ENCODE measurements around the gene SIDT1.

Gene SIDT1

DNA sequence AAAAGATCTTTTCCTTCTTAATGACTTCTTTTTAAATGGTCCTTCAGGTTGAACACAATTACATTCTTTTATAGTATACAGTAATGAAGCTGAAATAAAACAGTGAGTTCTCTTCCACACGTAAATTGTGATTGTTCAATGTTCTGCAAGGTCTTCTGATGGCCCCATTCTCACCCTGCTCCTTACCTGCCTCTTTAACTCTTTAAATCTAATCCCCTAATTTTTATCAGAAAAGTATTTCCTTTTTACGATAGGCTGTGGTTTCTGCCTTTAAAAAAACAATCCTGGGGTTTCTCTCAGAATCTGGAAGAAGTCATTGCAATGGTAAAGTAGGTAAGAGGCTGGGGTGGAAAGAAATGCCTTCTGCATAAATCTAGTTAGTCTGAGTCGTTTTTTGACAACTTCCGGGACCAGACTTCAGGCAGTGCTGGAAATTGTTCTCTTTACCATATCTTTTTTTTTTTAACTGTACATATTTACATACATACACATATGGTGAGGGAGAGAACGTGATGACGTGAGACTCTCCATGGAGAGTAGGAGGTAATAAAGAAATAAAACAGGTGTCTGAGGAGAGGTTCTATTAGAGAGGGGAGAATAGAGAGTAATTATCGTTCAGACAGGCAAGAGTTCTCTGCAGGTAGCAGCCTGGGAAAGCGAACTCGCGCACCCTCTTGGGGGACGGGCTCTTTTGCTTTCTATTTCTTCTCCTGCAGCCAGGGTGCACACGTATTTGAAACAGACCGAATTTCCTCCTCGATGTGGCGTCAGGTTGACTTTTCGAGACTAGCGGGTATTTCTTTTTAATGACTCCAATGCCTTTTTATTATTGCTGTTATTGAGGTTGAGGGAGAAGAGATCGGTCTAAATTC lies at the start of gene SIDT1:
Gene SIDT1, plus strand, starts transcription at position 730 of the 872 bp plus-strand sequence. CDS start 467 bp downstream, outside the sequence.
- peak; percentile 70 for DNase-seq

DNA sequence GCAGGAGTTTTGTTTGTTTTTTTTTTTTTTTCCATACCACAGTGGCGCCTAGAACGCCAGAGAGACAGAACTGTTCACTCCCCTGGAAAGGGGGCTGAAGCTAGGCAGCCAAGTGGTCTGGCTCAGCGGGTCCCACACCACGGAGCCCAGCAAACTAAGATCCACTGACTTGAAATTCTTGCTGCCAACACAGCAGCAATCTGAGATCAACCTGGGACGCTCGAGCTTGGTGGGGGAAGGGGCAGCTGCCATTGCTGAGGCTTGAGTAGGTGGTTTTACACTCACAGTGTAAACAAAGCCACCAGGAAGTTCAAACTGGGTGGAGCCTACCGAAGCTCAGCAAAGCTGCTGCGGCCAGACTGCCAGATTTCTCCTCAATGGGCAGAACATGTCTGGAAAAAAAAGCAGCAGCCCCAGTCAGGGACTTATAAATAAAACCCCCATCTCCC lies 47.2 kb upstream of the SIDT1 start:
- peak; percentile 12 for DNase-seq

DNA sequence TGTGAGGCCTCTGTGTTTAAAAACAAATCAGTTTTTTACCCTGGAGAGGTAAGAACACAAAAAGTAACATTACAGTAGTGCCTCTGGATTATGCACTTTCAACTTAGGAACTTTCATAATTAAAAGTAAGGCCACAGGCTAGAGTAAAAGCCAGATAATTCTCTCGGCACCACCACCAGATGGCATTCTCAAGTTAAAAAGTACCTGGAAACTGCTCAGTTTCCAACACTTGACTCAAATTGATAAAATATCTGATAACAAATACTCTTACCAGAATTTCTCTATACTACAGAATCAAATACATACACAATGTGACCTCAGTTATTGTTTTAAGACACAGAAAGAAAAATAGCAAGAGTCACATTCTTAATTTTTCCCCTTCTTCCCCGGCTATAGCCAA lies 37.3 kb upstream of the SIDT1 start:
- peak; percentile 26 for DNase-seq

DNA sequence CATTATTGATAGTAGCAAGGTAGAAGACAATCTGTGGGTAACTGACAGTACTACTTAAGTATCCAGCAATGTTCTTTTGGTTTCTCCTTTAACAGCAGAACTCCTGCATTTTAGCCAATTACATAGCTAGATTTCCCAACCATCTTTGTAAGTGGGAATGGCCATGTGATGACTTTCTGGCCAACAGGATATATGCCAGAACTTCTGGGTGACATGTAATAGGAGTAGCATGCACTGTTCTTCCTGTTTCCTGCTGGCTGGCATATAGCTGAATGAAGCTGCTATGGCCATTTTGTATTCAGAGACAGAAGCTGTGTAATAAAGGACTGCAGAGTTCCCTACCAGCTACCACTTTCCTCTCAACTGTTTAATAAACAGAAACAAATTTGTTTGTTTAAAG lies 35.4 kb upstream of the SIDT1 start:
- no peak for DNase-seq

DNA sequence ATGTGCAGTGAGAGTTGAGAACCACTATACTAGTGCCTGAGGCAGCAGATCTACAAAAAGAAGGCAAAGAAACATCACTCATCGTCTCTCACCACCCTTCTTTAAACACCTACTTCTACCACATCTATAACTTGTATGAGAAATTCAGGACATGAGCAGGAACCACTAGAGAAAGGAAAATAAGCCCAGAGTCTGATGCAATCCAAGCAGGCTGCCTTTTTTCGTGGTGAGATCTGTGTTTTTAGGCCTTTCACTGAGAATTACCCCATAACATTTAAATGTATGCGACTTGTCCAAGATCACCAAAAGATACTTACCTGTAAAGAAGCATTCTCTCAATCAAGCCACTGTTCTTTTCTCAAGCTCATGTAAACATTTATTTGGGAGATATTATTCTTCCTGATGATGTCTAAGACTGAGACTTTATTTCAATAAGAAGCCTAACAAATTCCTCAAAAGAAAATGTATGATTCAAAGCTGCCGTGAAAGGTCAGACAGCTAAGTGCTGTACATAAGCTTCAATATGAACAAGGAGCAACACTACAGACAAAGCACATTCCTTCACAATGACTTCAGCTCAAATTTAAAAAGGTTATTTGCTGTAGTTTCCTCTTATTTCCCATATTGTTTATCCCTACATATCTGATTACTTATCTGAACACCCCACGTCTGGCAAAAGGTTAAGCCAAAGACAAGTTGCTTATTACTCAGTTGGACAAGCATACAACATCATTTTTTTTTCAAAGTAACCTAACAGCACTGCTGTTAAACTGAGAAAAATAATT lies 33.9 kb upstream of the SIDT1 start:
- DNase-seq: no peak

DNA sequence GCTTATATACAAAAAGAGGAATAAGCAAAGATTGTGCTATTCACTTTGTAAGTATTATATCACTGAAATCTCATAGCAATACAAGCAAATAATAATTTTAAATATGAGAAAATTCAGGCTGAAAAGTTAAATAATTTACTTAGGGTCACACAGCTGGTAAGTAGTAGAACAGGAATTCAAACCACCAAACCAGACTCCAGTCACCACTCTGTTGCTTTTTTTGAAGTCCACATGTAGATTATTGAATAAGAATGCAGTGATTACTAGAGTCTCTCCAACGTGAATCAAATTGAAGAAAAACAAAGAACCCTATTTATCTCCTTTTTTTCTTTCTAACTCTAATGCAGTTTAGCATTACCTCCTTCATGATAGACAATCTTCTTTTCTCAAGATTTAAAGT lies 33.3 kb upstream of the SIDT1 start:
- DNase-seq: no peak

DNA sequence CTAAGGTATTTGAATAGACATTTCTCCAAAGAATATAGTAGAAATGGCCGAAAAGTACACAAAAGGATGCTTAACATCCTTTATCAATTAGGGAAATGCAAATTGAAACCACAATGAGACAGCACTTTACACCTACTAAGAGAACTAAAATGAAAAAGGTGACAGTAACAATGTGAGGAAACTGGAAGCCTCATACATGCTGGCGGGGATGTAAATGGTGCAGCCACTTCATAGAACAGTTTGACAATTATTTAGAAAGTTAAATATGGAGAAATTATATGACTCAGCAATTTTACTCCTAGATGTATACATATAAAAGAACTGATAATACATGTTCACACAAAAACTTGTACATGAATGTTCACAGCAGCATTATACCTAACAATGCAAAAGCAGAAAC lies 30.8 kb upstream of the SIDT1 start:
- no peak for DNase-seq

DNA sequence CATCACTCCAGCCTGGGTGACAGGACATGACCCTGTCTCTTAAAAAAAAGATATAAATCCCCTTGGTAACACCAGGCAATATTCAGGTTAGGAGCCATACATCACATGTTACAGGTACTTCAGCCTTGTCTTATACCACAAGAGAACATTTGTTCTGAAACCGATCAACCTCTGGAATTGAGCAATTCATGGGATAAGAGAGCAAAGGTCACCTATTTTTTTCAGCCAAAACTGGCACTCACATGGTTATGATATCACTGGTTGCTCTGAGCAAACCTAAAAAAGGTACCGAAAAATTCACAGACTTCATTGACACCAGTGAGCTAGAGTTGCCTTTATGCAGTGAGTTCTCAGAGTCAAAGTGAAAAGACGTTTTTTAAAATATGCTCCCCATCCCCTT lies 26.5 kb upstream of the SIDT1 start:
- DNase-seq: no peak

DNA sequence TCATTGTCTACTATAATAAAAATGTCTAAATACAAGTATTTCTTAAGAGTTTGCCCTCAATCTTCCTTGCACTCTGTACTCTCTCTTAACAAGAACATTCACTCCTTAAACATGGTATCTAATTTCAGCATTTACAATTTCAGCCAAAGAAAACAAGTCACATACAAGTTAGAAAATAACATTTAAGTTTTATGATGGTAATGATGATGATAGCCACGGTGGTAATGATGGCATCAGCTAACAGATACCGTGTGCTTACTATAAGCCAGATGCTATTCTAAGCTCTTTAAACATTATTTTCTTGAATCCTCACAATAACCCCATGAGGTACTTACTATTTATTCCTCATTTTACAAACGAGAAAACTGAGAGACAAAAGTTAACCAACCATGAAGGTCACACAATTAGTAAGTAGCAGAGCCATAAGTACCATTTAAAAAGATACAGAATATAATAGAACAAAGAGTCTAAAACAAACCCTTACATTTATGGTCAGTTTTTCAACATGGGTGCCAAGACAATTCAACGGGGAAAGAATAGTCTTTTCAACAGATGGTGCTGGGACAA lies 24.8 kb upstream of the SIDT1 start:
- no peak for DNase-seq

DNA sequence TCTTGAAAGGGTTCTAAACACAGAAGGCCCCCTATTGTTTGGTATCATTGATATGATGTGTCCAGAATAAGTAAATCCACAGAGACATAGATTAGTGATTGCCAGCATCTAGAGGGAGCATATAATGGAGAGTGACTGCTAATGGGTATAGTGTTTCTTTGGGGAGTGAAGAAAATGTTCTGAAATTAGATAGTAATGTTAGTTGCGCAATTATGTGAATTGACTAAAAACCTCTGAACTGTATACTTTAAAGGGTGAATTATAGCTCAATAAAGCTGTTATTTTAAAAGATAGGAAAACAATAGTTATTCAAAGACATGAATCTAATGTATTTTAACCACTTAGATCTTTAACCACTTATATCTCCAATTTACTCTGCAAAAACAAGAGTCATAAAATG lies 23.4 kb upstream of the SIDT1 start:
- DNase-seq: no peak

DNA sequence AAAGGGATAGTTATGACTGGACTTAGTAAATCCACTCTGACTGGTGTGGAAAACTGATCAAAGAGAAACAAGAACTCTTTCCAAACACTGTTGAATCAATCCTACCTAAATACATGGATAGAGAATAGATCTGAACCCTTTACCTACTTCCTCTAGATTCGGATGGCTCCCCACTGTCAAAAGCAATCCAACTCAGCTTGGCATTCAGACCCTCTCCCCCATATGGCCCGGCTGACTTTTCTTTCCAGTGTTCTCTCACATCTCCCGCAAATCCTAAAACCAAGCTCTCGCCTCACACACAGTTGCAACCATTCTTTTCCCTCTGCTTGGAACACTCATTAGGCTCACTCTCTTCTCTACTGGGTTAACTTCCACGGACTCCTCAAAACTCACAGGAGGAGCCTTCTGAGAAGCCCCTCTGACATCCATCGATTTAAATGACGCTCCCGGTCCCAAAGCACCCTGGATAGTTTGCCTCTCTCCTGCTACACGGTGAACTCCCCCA lies 18.0 kb upstream of the SIDT1 start:
- no peak for DNase-seq

DNA sequence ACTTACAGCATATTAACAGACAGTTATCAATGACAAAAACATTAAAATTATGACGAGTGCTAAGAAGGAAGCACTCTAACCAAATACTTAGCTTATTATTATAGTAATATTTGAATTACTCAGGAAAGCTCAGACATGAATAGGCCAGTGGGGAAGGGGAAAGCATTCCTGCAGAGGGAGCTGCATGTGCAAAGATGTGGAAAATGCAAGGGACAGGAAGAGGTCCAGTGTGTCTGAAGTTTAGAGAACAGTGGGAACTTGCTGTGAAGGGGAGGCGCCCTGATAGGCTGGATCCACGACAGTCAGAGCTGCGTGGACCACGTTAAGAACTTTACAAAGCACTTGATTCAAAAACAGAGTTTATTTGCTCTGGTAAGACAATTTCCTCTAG lies 16.2 kb upstream of the SIDT1 start:
- DNase-seq: no peak

DNA sequence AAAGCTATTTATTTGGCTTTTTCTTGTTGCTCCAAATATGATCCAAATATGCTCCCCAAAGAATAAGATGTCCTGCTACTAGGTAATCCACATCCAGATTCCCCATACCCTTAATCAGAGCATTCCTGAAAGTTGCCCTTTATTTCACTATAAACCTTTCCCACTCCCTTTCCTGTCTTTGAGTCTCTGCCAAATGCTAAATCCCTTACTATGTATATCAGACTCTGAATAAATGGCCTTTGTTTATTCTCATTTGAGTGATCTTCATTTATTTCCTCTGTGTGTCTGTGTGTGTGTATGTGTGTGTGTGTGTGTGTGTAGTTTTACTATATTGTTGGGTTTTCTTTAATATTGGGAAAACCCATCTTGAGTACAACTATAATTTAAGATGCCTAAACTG lies 10.4 kb upstream of the SIDT1 start:
- no peak for DNase-seq

DNA sequence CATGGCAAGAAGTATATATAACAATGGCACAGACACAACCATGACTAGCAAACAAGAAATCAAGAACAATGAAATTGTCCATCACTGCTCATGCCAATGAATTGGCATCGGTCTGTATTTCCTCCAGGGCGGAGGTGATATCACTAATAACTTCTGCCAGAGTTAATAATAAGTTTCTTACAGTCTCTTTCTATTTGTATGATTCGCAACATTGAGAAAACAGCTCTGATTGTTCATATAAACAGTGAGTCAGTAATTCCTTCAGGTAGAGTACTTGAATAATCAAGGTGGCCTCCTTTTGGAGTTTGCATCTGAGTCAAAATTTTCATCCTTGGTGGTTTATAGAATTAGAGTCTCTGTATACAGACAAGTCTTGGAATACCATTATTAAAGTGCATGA lies 9.1 kb upstream of the SIDT1 start:
- no peak for DNase-seq

DNA sequence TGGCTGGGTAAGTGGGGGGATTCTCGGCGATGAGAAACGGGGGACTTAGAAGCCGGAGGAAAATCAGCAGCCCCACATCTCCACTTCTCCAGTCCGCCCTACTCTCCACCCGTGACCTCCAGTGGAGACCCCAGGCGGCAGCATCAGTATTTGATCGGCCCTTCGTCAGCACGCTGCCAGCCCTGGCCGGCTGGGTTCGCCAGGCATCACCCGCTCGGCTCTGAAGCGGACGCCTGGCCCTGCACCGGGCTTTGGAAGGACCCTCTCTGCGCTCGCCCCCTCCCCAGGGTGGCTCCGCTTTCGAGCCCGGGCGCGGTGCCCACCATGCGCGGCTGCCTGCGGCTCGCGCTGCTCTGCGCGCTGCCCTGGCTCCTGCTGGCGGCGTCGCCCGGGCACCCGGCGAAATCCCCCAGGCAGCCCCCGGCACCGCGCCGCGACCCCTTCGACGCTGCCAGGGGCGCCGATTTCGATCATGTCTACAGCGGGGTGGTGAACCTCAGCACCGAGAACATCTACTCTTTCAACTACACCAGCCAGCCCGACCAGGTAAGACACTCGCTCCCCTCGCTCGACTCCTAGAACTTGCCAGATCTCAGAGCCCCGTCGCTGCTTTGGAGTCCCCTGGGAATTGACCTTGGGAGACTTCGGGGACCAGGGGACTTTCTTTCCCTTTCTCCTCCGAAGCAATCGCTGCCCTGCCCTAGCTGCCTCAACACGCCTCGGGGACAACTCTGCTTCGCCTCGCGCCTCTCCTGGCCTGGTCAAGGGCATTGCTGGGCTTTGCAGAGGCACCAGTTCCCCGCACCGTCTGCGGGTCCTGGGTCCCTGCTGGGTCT lies 561 bp downstream of the SIDT1 start:
- DNase-seq: peak; percentile 47

DNA sequence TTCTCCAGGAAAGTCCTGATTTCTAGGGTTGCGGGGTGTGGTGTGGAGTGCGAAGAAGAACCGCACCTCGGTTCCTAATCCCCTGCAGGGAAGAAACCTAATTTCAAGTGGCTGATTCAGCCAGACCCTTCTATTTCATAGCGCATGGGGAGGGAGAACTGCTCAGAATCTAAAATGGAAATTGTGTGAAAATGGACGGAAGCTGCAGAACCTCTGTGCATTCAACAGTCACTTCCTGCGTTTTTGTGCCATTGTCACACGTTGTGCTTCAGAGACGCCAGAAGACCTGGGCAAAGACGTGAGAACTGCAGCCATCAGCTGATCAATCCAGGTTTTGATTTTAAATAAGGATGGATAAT lies 1.2 kb downstream of the SIDT1 start:
- DNase-seq: peak; percentile 30

DNA sequence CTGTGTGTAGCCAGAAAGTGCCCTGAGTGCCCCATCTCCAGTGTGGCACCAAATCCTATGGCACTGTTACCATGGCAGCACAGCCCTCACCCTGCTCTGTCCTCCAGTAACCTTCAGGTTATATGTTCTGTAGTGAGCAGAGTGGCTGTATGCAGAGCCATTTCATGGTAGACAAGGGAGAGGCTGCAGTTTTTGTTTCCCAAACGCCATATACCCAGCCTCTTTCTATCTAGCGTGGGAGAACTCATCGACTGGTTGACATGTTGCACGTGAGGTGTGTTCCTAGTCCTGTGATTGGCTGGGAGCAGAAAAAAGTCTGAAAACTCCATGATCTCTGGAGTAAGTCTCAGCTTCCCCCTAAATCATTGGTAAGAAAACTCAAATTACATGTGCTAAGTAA lies 2.0 kb downstream of the SIDT1 start:
- peak; percentile 20 for DNase-seq

DNA sequence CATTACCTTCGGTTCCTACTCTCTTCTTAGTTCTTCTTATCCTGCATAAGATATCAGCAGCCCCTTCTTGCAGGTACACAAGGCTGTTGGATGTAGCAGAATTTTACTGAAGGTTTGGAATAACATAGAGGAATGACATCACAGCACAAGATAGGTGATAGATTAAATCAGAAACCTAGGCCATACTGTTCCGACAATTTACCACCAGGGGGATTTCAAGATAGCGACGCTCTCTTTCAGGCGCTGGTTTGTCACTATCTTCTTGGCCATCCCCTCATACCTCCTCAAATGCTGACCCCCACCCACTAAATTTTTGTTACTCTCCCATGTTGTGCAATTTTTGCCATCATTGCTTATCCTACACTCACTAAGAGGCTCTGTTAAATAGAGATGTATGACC lies 3.5 kb downstream of the SIDT1 start:
- no peak for DNase-seq

DNA sequence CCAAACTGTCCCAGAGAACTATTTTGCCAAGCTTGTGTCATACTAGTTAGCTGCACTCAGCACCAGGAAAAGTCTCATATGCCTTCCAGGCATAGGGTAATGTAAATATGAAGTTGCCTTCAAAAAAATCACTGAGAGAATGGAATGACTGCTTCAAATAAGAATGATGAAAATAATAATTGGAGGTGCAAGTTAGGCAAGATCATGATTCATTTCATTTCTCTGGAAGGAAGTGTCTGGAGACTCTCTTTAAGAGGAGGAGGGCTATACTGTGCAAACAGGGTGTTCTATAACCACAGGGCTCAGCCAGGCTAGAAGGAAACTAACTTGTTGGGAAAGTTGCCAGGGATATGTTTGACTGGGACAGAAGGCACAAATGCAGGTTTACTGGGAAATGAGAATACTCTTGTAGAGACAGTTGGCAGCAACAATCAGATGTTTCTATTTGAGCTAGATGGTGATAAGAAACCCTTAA lies 4.3 kb downstream of the SIDT1 start:
- no peak for DNase-seq

DNA sequence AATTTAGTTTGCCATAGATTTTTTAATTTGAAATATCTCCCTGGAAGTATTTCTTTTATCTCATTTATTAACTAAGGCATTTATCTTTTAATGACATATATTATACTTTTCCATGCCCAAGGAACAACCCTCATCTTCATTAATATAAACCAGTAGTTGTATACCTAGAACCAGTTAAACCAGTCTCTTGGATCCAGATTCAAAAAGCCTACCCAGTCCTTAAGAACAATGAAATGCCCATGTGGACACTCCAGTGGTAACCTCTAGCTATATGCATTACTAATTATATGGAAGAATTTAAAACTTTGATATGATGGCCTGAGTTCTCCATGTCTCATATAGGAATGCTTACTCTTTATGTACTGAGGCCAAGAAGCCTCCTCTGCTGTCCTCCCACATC lies 4.8 kb downstream of the SIDT1 start:
- no peak for DNase-seq

DNA sequence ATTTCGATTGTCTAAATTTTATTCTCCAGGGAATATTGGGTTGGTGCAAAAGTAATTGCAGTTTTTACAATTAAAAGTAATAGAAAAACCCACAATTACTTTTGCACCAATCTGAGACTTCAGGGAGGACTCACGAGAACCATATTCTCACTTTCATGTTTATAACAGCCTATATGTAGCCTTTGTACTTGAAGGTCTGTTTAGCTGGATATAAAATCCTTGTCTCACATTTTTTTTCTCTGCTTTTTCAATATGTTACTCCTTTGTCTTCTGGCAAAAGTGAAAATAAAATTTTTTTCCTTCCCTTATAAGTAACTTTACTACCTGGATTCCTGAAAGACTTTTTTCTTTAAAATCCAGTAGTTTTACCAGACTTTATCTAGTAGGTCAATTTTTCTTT lies 9.2 kb downstream of the SIDT1 start:
- DNase-seq: no peak

DNA sequence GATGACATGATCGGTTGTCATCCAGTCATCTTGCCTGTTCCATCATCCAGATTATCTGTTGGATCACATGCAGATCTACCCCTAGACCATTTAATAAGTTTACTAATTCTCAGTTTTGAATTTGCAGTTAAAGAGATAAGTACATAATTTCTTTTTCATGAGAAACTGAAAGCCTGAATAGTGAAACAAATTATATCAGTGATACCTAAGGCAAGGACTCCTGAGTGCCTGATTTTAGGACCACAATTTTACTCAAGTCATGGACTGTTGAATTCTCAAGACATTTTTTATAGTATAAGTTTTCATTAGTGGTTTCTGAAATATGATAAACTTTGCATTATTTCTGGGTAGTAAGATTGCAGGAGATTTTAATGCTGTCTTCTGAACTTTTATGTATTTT lies 13.2 kb downstream of the SIDT1 start:
- no peak for DNase-seq

DNA sequence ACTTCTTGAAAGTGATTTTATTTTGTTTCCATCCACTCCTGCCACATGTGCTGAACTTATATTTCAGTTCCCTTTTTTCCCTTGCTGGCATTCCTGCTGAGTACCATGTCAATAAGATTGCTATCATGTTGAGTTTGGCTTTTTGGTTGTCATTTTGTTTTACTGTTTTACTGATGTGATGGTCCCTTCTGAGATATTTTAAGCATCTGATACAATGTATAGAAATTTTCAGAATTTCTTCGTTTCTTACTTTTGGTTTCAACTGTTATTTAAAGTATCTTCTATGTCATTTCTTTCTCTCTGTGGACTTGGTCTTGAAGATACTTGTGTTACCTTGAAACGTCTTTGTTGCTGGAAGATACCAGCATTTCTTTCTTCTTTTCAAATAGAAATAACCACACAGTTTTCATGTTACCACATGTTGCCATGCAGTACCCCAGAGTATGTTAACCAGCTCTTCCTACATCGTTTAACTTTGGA lies 14.1 kb downstream of the SIDT1 start:
- no peak for DNase-seq
